Measurements from ENCODE around the gene METAP1D. TPM values are rescaled to one million over a fixed set of nuclear protein-coding genes. Genes with fewer than 3 reads are reported as not detected.

METAP1D gene
- total RNA-seq, 1 donor from 2014 or later: 4.6 TPM

GRCh38 chr2:172073518-172073917, 73.8 kb downstream of the METAP1D start:
- no peak for DNase-seq (ENCODE audit: low spot score)
- no peaks in the 10 kb centered on the region for H3K27me3 Mint-ChIP-seq (ENCODE audit: low read depth)
- no peak overlapping the region for H3K4me3 Mint-ChIP-seq (ENCODE audit: unreplicated experiment)
- H3K4me1 Mint-ChIP-seq (ENCODE audit: low read depth): no peaks in the 10 kb centered on the region
- TF ChIP-seq CTCF (IDR thresholded peaks at IDR 0.05): no peak
- no peaks in the 10 kb centered on the region for H3K9me3 Mint-ChIP-seq (ENCODE audit: low read depth)
- H3K27ac Mint-ChIP-seq (ENCODE audit: unreplicated experiment): no peak overlapping the region
- no peaks in the 10 kb centered on the region for H3K36me3 Mint-ChIP-seq (ENCODE audit: low read depth)

- no peak for DNase-seq (ENCODE audit: low spot score)
- H3K4me1 Mint-ChIP-seq (ENCODE audit: low read depth): no peaks in the 10 kb centered on the region
- H3K9me3 Mint-ChIP-seq (ENCODE audit: low read depth): no peaks in the 10 kb centered on the region
- no peaks in the 10 kb centered on the region for H3K27me3 Mint-ChIP-seq (ENCODE audit: low read depth)
- H3K27ac Mint-ChIP-seq (ENCODE audit: unreplicated experiment): no peak overlapping the region
- no peak for TF ChIP-seq CTCF (IDR thresholded peaks at IDR 0.05)
- H3K4me3 Mint-ChIP-seq (ENCODE audit: unreplicated experiment): no peak overlapping the region
- H3K36me3 Mint-ChIP-seq (ENCODE audit: low read depth): no peaks in the 10 kb centered on the region
These were observed 74.5 kb downstream of the METAP1D start for GRCh38 chr2:172074254-172074653.

- no peak for TF ChIP-seq CTCF (IDR thresholded peaks at IDR 0.05)
- Mint-ChIP-seq H3K4me1 (ENCODE audit: low read depth) (peaks cover 24% of the 10 kb centered on the region), H3K36me3 (ENCODE audit: low read depth) (no peaks in the 10 kb centered on the region), H3K4me3 (ENCODE audit: unreplicated experiment) (no peak overlapping the region), H3K27me3 (ENCODE audit: low read depth) (peaks cover 7% of the 10 kb centered on the region), H3K27ac (ENCODE audit: unreplicated experiment) (no peak overlapping the region), H3K9me3 (ENCODE audit: low read depth) (no peaks in the 10 kb centered on the region)
- no peak for DNase-seq (ENCODE audit: low spot score)
These were observed 79.7 kb downstream of the METAP1D start for GRCh38 chr2:172079416-172079815.

GRCh38 chr2:172079838-172080640, 80.3 kb downstream of the METAP1D start:
- DNase-seq (ENCODE audit: low spot score): no peak
- no peak for TF ChIP-seq CTCF (IDR thresholded peaks at IDR 0.05)
- no peaks in the 10 kb centered on the region for H3K9me3 Mint-ChIP-seq (ENCODE audit: low read depth)
- peaks cover 7% of the 10 kb centered on the region for H3K27me3 Mint-ChIP-seq (ENCODE audit: low read depth)
- no peak overlapping the region for H3K4me3 Mint-ChIP-seq (ENCODE audit: unreplicated experiment)
- no peak overlapping the region for H3K27ac Mint-ChIP-seq (ENCODE audit: unreplicated experiment)
- H3K4me1 Mint-ChIP-seq (ENCODE audit: low read depth): peaks cover 26% of the 10 kb centered on the region
- H3K36me3 Mint-ChIP-seq (ENCODE audit: low read depth): no peaks in the 10 kb centered on the region

- Mint-ChIP-seq H3K27me3 (ENCODE audit: low read depth) (peaks cover 7% of the 10 kb centered on the region), H3K4me3 (ENCODE audit: unreplicated experiment) (no peak overlapping the region), H3K9me3 (ENCODE audit: low read depth) (no peaks in the 10 kb centered on the region), H3K4me1 (ENCODE audit: low read depth) (peaks cover 31% of the 10 kb centered on the region), H3K36me3 (ENCODE audit: low read depth) (peaks cover 2% of the 10 kb centered on the region), H3K27ac (ENCODE audit: unreplicated experiment) (no peak overlapping the region)
- DNase-seq (ENCODE audit: low spot score): no peak
- TF ChIP-seq CTCF (IDR thresholded peaks at IDR 0.05): no peak
These were observed 81.0 kb downstream of the METAP1D start for GRCh38 chr2:172080641-172081220.
